ENCODE results near the gene RTN4RL1.

The RTN4RL1 gene

DNA sequence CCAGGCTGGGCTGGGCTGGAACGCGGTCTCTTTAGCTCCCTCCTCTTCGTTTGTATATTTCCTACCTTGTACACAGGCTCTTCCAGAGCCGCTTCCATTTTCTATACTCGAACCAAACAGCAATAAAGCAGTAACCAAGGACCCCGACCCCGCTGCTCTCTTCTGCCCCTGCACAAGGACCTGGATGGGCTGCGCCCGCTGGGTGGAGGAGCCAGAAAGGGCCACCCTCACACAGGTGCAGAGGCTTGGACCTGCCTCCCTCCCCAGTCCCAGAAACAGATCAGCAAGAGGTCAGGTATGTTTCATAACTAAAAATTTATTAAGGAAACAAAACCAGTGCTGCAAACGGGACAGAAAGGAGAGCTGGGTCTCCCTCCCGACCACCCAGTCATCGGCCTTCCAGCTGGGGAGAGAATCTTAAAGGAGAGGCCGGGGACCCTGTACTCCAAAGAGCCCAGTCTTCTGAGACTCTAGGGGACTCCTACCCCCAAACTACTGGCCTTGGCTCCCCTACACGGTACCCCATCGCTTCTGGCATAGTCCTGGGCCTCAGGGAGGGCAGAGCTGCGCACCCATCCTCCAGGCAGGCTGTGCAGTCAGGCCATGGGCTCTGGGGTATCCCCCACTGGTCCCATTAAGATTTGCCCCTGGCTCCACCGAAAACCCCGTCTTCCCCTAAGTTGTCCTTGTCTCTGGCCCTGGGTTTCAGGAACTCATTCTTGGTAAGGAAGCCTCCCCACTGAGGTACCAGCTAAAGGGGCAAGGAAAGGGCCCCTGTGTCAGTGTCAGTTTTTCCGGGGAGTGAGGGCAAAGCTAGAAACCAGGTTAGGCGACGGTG lies 34.6 kb upstream of the RTN4RL1 start:
- DNase-seq (ENCODE audit: low spot score), result no peak

GRCh38 chr17:2058586-2059546 lies 33.7 kb upstream of the RTN4RL1 start:
- peak; percentile 70 for DNase-seq (ENCODE audit: low spot score)

DNA sequence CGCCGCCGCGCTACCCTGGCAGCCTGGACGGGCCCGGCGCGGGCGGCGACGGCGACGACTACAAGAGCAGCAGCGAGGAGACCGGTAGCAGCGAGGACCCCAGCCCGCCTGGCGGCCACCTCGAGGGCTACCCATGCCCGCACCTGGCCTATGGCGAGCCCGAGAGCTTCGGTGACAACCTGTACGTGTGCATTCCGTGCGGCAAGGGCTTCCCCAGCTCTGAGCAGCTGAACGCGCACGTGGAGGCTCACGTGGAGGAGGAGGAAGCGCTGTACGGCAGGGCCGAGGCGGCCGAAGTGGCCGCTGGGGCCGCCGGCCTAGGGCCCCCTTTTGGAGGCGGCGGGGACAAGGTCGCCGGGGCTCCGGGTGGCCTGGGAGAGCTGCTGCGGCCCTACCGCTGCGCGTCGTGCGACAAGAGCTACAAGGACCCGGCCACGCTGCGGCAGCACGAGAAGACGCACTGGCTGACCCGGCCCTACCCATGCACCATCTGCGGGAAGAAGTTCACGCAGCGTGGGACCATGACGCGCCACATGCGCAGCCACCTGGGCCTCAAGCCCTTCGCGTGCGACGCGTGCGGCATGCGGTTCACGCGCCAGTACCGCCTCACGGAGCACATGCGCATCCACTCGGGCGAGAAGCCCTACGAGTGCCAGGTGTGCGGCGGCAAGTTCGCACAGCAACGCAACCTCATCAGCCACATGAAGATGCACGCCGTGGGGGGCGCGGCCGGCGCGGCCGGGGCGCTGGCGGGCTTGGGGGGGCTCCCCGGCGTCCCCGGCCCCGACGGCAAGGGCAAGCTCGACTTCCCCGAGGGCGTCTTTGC lies 32.8 kb upstream of the RTN4RL1 start:
- DNase-seq (ENCODE audit: low spot score), result no peak

GRCh38 chr17:2057175-2057759 lies 32.1 kb upstream of the RTN4RL1 start:
- DNase-seq (ENCODE audit: low spot score), result no peak

DNA sequence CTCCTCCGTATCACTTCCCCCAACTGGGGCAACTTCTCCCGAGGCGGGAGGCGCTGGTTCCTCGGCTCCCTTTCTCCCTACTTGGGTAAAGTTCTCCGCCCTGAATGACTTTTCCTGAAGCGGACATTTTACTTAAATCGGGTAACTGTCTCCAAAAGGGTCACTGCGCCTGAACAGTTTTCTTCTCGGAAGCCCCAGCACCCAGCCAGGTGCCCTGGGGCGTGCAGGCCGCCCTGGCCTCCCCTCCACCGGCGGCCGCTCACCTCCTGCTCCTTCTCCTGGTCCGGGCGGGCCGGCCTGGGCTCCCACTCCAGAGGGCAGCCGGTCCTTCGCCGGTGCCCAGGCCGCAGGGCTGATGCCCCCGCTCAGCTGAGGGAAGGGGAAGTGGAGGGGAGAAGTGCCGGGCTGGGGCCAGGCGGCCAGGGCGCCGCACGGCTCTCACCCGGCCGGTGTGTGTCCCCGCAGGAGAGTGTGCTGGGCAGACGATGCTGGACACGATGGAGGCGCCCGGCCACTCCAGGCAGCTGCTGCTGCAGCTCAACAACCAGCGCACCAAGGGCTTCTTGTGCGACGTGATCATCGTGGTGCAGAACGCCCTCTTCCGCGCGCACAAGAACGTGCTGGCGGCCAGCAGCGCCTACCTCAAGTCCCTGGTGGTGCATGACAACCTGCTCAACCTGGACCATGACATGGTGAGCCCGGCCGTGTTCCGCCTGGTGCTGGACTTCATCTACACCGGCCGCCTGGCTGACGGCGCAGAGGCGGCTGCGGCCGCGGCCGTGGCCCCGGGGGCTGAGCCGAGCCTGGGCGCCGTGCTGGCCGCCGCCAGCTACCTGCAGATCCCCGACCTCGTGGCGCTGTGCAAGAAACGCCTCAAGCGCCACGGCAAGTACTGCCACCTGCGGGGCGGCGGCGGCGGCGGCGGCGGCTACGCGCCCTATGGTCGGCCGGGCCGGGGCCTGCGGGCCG lies 31.4 kb upstream of the RTN4RL1 start:
- no peak for DNase-seq (ENCODE audit: low spot score)

DNA sequence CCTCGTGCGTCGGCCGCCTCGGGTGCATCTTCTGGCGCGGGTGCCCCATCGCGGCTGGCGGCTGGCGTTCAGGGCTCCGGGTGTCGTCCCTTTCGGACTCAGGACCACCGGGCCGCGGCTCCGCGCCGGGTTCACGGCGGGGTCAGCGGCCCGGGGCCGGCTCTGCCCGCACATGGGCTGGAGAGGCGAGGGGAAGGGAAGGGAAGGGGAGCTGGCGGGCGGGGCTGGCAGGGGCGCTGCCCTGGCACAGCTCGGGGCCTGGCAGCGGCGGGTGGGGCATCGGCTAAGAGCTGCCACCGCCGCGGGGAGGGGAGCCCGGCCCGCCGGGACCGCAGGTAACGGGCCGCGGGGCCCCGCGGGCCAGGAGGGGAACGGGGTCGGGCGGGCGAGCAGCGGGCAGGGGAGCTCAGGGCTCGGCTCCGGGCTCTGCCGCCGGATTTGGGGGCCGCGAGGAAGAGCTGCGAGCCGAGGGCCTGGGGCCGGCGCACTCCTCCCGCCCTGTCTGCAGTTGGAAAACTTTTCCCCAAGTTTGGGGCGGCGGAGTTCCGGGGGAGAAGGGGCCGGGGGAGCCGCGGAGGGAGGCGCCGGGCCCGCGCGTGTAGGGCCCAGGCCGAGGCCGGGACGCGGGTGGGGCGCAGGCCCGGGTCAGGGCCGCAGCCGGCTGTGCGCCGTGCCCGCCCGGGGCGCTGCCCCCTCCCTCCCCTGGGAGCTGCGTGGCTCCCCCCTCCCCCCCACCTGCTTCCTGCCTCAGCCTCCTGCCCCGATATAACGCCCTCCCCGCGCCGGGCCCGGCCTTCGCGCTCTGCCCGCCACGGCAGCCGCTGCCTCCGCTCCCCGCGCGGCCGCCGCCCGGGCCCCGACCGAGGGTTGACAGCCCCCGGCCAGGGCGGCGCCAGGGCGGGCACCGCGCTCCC lies 30.4 kb upstream of the RTN4RL1 start:
- no peak for DNase-seq (ENCODE audit: low spot score)

DNA sequence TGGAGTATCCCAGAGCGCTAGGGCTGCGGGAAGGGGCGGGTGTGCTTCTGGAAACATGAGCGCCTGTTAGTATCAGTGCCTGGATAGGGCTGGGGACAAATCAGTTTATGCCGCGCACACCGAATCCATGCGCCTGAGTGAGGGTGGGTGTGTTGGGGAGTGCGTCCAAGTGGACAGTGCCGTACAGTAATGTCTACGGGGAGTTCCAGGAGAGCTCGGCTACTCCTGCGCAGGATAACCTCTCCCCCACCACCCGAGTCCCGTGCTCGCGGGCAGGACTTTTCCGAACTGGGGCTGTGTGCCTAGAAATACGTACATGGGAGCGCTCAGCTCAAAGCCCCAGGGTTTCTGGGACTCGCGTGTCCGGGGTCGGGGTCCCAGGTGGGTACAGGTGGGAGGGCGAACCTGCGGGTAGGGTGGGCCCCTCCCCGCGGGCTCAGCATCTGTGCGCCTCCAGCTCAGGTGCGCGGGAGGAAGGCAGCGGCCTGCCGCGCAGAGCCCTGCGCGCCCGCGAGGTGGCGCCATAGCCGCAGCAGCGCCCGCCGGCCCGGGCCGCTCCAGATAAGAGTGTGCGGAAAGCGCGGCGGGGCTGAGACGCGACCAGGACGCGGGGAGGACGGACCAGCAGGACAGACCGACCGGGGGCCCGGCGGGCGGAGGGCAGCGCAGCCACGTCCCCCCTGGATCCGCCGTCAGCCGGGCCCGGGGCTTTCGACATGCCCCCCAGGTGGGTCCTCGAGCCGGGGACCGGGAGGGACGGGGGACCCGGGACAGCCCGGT lies 29.6 kb upstream of the RTN4RL1 start, which contains the start of gene HIC1:
TSS of gene HIC1 (plus strand) at position 592 of the 780 bp plus-strand sequence. CDS start 1,588 bp downstream, outside the sequence.
- peak; percentile 90 for DNase-seq (ENCODE audit: low spot score)

- DNase-seq (ENCODE audit: low spot score), result no peak
These were observed 29.1 kb upstream of the RTN4RL1 start for GRCh38 chr17:2054262-2054511.

DNA sequence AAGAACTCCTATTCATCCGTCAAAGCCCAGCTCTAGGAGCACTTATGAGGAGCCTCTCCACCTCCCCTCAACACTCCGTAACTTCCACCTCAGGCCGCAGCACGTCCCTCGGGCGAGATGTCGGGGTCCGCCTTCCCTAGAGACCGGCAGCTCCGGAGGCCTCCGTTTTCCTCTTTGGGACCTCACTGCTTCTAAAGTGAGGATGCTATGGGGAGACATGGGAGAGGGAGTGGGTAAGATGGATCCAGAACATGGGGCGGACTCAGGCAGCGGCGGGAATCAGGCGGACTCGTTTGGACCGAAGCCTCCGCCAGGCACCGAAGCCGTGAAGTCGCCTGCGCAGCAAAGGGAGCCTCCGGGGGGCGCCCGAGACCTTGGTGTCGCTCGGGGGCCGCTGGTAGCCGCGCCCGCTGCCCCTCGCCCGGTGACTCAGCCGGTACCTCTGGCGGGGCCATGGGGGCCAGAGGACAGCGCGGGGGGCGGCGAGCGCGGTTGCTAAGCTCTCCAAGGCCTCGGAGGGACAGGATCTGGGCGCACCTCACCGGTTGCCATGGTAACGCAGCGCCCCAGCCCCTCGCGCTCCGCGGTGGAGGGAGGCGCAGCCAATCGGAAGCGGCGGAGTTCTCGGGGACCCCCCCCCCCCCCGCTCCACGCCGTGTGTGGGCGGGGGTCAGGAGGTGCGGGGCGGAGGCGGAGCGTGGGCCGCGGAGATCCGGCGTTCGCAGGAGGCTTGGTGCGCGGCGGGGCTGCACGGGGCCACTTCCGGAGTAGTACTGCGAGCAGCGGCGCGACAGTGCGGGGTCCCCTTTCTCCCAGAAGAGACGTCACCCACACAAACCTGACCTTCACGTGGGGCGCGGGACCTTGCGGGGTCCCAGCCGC lies 28.5 kb upstream of the RTN4RL1 start:
- DNase-seq (ENCODE audit: low spot score), result peak; percentile 80

- DNase-seq (ENCODE audit: low spot score), result no peak
These were observed 26.9 kb upstream of the RTN4RL1 start for GRCh38 chr17:2051933-2052559.

GRCh38 chr17:2051061-2051932 lies 26.2 kb upstream of the RTN4RL1 start:
- no peak for DNase-seq (ENCODE audit: low spot score)

DNA sequence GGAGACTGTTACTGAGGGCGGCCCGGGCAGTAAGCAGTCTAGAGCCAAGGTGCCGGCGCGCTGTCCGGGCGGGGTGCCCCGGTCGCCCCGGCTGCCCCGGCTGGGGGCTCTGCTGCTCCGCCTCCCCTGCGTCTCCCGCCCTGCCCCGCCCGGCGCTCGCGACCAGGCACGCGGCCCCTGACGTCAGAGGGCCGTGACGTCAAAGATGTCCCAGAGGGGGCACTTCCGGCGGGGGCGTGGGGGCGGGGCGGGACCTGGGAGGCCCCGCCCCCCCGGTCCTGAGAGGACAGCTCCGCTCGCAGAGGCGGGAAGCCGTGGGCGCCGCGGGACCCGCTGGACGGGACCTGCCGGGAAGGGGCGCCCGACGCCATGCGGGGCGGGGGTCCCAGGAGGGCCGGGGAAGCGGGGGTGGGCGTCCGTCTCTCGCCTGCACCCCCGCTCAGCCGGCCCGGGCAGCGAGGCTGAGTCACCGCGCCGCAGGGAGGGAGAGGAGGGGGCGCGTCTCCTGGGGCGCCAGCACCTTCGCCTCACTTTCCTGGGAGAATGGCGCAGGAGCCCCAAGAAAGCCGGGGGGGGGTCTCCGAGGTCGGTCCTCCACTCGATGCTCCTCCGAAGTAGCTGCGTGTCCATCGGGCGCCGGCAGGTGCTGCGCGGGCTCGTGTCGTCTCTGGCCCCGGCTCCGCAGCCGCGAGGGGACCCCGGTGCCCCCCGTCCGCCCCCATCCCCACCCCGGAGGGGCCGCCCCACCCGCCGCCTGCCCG lies 25.3 kb upstream of the RTN4RL1 start:
- DNase-seq (ENCODE audit: low spot score), result peak; percentile 88

GRCh38 chr17:2049333-2050299 lies 24.5 kb upstream of the RTN4RL1 start:
- DNase-seq (ENCODE audit: low spot score), result peak; percentile 94

DNA sequence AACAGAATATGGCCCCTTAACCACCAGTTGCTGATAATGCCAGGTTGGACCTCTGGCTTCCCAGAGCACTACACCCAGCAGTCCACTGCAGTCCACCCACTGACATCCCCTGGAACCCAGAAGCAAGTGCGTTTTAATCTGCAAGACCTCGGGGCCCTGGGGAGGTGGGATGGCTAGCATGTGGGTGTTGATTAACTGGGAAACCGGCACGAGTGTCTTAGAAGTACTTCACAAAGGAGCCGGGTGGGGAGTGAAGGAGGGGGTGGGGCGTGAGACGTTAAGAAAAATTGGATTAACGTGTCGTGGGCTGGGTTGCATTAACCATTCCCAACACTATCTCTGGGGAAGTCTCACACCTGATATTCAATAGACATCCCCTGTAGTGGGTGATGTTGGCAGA lies 23.7 kb upstream of the RTN4RL1 start:
- DNase-seq (ENCODE audit: low spot score), result no peak
